K562 (cell line): Measurements from ENCODE around the gene CCSER1.

Source experiments
- FOXM1 ChIP-seq, 2 experiments: fragments of 450-650 bp in 1 of 2; sonication (generic) in 1 of 2; formaldehyde crosslinking in 1 of 2; IDR thresholded peaks; 2 replicates each; pipeline versions ENCODE4 v1.6.1 to v1.9.0; 2017 to 2022; ENCODE audit warnings: low read depth in 2 of 2, mild to moderate bottlenecking in 2 of 2, missing genetic modification reagents in 1 of 2, moderate library complexity in 1 of 2
- HNRNPUL1 ChIP-seq: fragments of 200-400 bp; formaldehyde crosslinking; IDR thresholded peaks from 2 replicates; pipeline ENCODE4 v1.6.1; 2017; ENCODE audit warnings: low read length
- JUN ChIP-seq, 2 experiments: sonication (generic) in 1 of 2; formaldehyde crosslinking in 1 of 2; IDR thresholded peaks; 2 replicates each; pipeline versions ENCODE4 v1.6.1 to v1.8.0; 2012 to 2022; ENCODE audit warnings: borderline replicate concordance in 2 of 2, mild to moderate bottlenecking in 2 of 2, improper control_type of control experiment in 1 of 2, low read depth in 1 of 2, low read length in 1 of 2, missing genetic modification reagents in 1 of 2
- MCM2 ChIP-seq: fragments of 450-650 bp; IDR thresholded peaks from 2 replicates; pipeline ENCODE4 v1.6.1; 2017; ENCODE audit warnings: low read depth, mild to moderate bottlenecking
- POLR2A ChIP-seq: fragments of 450-650 bp; conservative IDR thresholded peaks from 2 replicates; pipeline ENCODE4 v1.6.1; 2016
- RBM22 ChIP-seq: fragments of 200-400 bp; formaldehyde crosslinking; IDR thresholded peaks from 2 replicates; pipeline ENCODE4 v1.6.1; 2018; ENCODE audit warnings: low read length, low read depth; ENCODE audit not compliant: poor library complexity, severe bottlenecking
- SMAD1 ChIP-seq: fragments of 150-350 bp; IDR thresholded peaks from 2 replicates; pipeline ENCODE4 v1.6.1; 2014; ENCODE audit warnings: low read length, low read depth; ENCODE audit not compliant: partially characterized antibody
- SRSF7 ChIP-seq: fragments of 200-400 bp; formaldehyde crosslinking; optimal IDR thresholded peaks from 2 replicates; pipeline ENCODE3; 2017; ENCODE audit warnings: mild to moderate bottlenecking, low read depth, low read length
- ZNF274 ChIP-seq: IDR thresholded peaks from 2 replicates; pipeline ENCODE4 v1.6.1; 2011; ENCODE audit warnings: low read depth, mild to moderate bottlenecking, low read length, moderate library complexity, borderline replicate concordance
- TF ChIP-seq, protein P1 (sequence below), 3 experiments: IDR thresholded peaks in 2 of 3; conservative IDR thresholded peaks in 1 of 3; 2 replicates each; pipeline ENCODE4 v1.5.1; 2011 to 2012; ENCODE audit warnings: low read length in 3 of 3, mild to moderate bottlenecking in 3 of 3, control low read depth in 2 of 3, improper control_type of control experiment in 1 of 3, inconsistent platforms in 1 of 3, low read depth in 1 of 3, mixed read lengths in 1 of 3, moderate library complexity in 1 of 3; ENCODE audit not compliant: insufficient read depth in 2 of 3
- TF ChIP-seq, protein P2 (sequence below): sonication (generic); formaldehyde crosslinking; IDR thresholded peaks from 2 replicates; pipeline ENCODE4 v1.8.1; 2023; ENCODE audit warnings: mild to moderate bottlenecking, missing genetic modification reagents, moderate library complexity
- TF ChIP-seq, protein P3 (sequence below): sonication (generic); formaldehyde crosslinking; IDR thresholded peaks from 2 replicates; pipeline ENCODE4 v1.8.0; 2023; ENCODE audit warnings: mild to moderate bottlenecking, missing genetic modification reagents
- TF ChIP-seq, protein P4 (sequence below): sonication (generic); formaldehyde crosslinking; IDR thresholded peaks from 2 replicates; pipeline ENCODE4 v1.9.0; 2022; ENCODE audit warnings: mild to moderate bottlenecking, missing genetic modification reagents
- TF ChIP-seq, protein P5 (sequence below): fragments of 150-350 bp; conservative IDR thresholded peaks from 2 replicates; pipeline ENCODE4 v1.6.1; 2014; ENCODE audit warnings: low read length

DNA sequence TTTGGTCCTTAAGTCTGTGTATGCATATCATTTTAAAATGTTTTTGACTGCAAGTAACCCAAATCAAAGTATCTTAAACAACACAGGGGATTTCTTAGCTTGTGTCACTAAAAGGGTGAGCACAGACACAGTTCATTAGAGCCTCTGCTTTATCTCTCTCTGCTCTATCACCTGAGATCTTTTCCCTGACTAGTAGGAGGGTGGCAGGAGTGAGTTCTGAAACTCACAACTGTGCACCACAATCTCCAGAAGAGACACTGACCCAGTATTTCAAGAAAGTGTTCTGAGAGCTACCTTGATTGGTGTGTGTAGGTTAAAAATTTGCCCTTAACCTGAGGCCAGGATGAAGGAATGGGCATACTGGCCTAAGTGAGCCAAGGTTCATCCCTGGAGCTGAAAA is 24.8 kb downstream of the CCSER1 start:
- TF ChIP-seq, protein P1, sequence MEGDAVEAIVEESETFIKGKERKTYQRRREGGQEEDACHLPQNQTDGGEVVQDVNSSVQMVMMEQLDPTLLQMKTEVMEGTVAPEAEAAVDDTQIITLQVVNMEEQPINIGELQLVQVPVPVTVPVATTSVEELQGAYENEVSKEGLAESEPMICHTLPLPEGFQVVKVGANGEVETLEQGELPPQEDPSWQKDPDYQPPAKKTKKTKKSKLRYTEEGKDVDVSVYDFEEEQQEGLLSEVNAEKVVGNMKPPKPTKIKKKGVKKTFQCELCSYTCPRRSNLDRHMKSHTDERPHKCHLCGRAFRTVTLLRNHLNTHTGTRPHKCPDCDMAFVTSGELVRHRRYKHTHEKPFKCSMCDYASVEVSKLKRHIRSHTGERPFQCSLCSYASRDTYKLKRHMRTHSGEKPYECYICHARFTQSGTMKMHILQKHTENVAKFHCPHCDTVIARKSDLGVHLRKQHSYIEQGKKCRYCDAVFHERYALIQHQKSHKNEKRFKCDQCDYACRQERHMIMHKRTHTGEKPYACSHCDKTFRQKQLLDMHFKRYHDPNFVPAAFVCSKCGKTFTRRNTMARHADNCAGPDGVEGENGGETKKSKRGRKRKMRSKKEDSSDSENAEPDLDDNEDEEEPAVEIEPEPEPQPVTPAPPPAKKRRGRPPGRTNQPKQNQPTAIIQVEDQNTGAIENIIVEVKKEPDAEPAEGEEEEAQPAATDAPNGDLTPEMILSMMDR (IDR thresholded peaks at IDR 0.05 in 2 of 3, conservative IDR thresholded peaks at IDR 0.05 in 1 of 3; ENCODE audit: insufficient read depth in 2 of 3, low read depth in 1 of 3, low read length in 3 of 3): no peak
- TF ChIP-seq, protein P2, sequence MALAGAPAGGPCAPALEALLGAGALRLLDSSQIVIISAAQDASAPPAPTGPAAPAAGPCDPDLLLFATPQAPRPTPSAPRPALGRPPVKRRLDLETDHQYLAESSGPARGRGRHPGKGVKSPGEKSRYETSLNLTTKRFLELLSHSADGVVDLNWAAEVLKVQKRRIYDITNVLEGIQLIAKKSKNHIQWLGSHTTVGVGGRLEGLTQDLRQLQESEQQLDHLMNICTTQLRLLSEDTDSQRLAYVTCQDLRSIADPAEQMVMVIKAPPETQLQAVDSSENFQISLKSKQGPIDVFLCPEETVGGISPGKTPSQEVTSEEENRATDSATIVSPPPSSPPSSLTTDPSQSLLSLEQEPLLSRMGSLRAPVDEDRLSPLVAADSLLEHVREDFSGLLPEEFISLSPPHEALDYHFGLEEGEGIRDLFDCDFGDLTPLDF (CRISPR knock-in tag): no peak
- TF ChIP-seq ZNF274 (no peak), SMAD1 (no peak), JUN (IDR thresholded peaks at IDR 0.05; ENCODE audit: borderline replicate concordance, low read depth, low read length) (no peak), JUN (CRISPR knock-in tag; IDR thresholded peaks at IDR 0.05; ENCODE audit: borderline replicate concordance) (no peak), MCM2 (no peak), FOXM1 (IDR thresholded peaks at IDR 0.05; ENCODE audit: low read depth) (no peak), FOXM1 (CRISPR knock-in tag; IDR thresholded peaks at IDR 0.05; ENCODE audit: low read depth) (no peak), HNRNPUL1 (no peak), SRSF7 (no peak), POLR2A (no peak), RBM22 (no peak)
- TF ChIP-seq, protein P3, sequence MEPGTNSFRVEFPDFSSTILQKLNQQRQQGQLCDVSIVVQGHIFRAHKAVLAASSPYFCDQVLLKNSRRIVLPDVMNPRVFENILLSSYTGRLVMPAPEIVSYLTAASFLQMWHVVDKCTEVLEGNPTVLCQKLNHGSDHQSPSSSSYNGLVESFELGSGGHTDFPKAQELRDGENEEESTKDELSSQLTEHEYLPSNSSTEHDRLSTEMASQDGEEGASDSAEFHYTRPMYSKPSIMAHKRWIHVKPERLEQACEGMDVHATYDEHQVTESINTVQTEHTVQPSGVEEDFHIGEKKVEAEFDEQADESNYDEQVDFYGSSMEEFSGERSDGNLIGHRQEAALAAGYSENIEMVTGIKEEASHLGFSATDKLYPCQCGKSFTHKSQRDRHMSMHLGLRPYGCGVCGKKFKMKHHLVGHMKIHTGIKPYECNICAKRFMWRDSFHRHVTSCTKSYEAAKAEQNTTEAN: no peak
- TF ChIP-seq, protein P4, sequence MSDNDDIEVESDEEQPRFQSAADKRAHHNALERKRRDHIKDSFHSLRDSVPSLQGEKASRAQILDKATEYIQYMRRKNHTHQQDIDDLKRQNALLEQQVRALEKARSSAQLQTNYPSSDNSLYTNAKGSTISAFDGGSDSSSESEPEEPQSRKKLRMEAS (CRISPR knock-in tag): no peak
- TF ChIP-seq, protein P5, sequence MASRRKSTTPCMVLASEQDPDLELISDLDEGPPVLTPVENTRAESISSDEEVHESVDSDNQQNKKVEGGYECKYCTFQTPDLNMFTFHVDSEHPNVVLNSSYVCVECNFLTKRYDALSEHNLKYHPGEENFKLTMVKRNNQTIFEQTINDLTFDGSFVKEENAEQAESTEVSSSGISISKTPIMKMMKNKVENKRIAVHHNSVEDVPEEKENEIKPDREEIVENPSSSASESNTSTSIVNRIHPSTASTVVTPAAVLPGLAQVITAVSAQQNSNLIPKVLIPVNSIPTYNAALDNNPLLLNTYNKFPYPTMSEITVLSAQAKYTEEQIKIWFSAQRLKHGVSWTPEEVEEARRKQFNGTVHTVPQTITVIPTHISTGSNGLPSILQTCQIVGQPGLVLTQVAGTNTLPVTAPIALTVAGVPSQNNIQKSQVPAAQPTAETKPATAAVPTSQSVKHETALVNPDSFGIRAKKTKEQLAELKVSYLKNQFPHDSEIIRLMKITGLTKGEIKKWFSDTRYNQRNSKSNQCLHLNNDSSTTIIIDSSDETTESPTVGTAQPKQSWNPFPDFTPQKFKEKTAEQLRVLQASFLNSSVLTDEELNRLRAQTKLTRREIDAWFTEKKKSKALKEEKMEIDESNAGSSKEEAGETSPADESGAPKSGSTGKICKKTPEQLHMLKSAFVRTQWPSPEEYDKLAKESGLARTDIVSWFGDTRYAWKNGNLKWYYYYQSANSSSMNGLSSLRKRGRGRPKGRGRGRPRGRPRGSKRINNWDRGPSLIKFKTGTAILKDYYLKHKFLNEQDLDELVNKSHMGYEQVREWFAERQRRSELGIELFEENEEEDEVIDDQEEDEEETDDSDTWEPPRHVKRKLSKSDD: no peak
